Kidney (tissue), 14 donors: Measurements from ENCODE around the gene C1orf226. TPM values are rescaled to one million over a fixed set of nuclear protein-coding genes. Genes with fewer than 3 reads are reported as not detected.

Experiments used
- DNase-seq, 5 donors: peaks; one replicate each; pipeline ENCODE4 v3.0.0-alpha.2; 2013 to 2020
- FAIRE-seq: peaks from 2 replicates; lab custom pipeline; 2012; peaks lifted over from hg19 to GRCh38; lab: Jason Lieb, UNC
- H3K27ac ChIP-seq, 2 donors: one replicate each; pipeline ENCODE4 v1.7.0; 2013; ENCODE audit warnings: low read depth in 2 of 2, low read length in 2 of 2, inconsistent platforms in 1 of 2
- H3K27me3 ChIP-seq: one replicate; pipeline ENCODE4 v1.7.1; 2013; ENCODE audit warnings: low read length, inconsistent platforms; ENCODE audit not compliant: control insufficient read depth, insufficient read depth
- H3K36me3 ChIP-seq, 3 donors: one replicate each; pipeline versions ENCODE4 v1.7.0 to v1.7.1; 2013; ENCODE audit warnings: low read length in 3 of 3, control low read depth in 1 of 3, inconsistent platforms in 1 of 3; ENCODE audit not compliant: insufficient read depth in 3 of 3, control insufficient read depth in 2 of 3
- H3K4me1 ChIP-seq, 3 donors: one replicate each; pipeline versions ENCODE4 v1.7.0 to v1.7.1; 2013; ENCODE audit warnings: low read length in 3 of 3, inconsistent platforms in 1 of 3, low read depth in 1 of 3; ENCODE audit not compliant: control insufficient read depth in 2 of 3, insufficient read depth in 2 of 3
- H3K4me3 ChIP-seq, 3 donors: one replicate each; pipeline versions ENCODE4 v1.7.0 to v1.8.1; 2013; ENCODE audit warnings: low read length in 3 of 3, control low read depth in 1 of 3, inconsistent platforms in 1 of 3
- H3K9ac ChIP-seq, 3 donors: one replicate each; pipeline versions ENCODE4 v1.7.0 to v1.7.1; 2013; ENCODE audit warnings: low read length in 3 of 3, control low read depth in 1 of 3, inconsistent platforms in 1 of 3
- H3K9me3 ChIP-seq, 3 donors: one replicate each; pipeline versions ENCODE4 v1.7.0 to v1.7.1; 2013; ENCODE audit warnings: low read length in 3 of 3, control low read depth in 1 of 3, inconsistent platforms in 1 of 3; ENCODE audit not compliant: control insufficient read depth in 2 of 3, insufficient read depth in 1 of 3
- CTCF ChIP-seq: IDR thresholded peaks from 3 replicates; pipeline ENCODE4 v1.5.1; 2012; ENCODE audit warnings: mild to moderate bottlenecking, moderate library complexity, borderline replicate concordance; ENCODE audit not compliant: insufficient read depth; ENCODE audit errors: extremely low read depth
- intact Hi-C: fragments of 100-400 bp; cut with DNase I; formaldehyde crosslinking; loops from one replicate; pipeline ENCODE4 v1.11.1; 2022
- polyA plus RNA-seq: library from polyadenylated mRNA; stranded (reverse); fragments of 350-450 nt; fragmentation: Illumina TruSeq; extraction: RNeasy Lipid Tissue Mini Kit (QIAGEN cat#74804); gene quantifications from one replicate; pipeline ENCODE4 v1.2.3, GENCODE V29; 2014; ENCODE audit warnings: low read depth, low replicate concordance; ENCODE audit not compliant: insufficient read depth
- total RNA-seq: library from RNA; stranded (reverse); fragmentation: NEBNext Ultra II Directional; extraction: Animal tissue kit (Norgen Biotek cat#: 25700); gene quantifications from one replicate; pipeline ENCODE4 v1.2.1, GENCODE V29; 2021
- donor health status: control.
- donor health status: control.
- donor health status: control.
- donor health status: control.
- donor health status: control.
- donor health status: DM: yes; HTN: yes; CAD: no.
- donor health status: Normal renal cell carcinoma (clear cell type).

Gene C1orf226
- total and polyA plus RNA-seq, 2 donors from 2014 or later, result 4.9 to 15.2 TPM

GRCh38 chr1:162336621-162337285 lies 44.8 kb upstream of the C1orf226 start:
- no peak for TF ChIP-seq CTCF
- no peaks in the 10 kb centered on the region for H3K36me3 ChIP-seq
- intact Hi-C loops, result no loop called here
- H3K4me3 ChIP-seq, result no peak overlapping the region
- H3K27ac ChIP-seq, result no peak overlapping the region
- no peak overlapping the region for H3K9ac ChIP-seq
- H3K9me3 ChIP-seq, result no peaks in the 10 kb centered on the region
- no peak for FAIRE-seq
- H3K27me3 ChIP-seq, result no peaks in the 10 kb centered on the region
- no peak for DNase-seq
- H3K4me1 ChIP-seq, result no peaks in the 10 kb centered on the region

- intact Hi-C loops, result no loop called here
- H3K9me3 ChIP-seq, result no peaks in the 10 kb centered on the region
- no peak for TF ChIP-seq CTCF
- H3K27ac ChIP-seq, result no peak overlapping the region
- H3K4me3 ChIP-seq, result no peak overlapping the region
- DNase-seq (no peak), FAIRE-seq (no peak)
- H3K27me3 ChIP-seq, result no peaks in the 10 kb centered on the region
- H3K36me3 ChIP-seq, result no peaks in the 10 kb centered on the region
- no peak overlapping the region for H3K9ac ChIP-seq
- no peaks in the 10 kb centered on the region for H3K4me1 ChIP-seq
These were observed 39.0 kb upstream of the C1orf226 start for GRCh38 chr1:162342452-162342983.

- H3K9me3 ChIP-seq, result no peaks in the 10 kb centered on the region
- no peak overlapping the region for H3K4me3 ChIP-seq
- no peaks in the 10 kb centered on the region for H3K36me3 ChIP-seq
- no peaks in the 10 kb centered on the region for H3K27me3 ChIP-seq
- intact Hi-C loops, result no loop called here
- TF ChIP-seq CTCF, result no peak
- no peak overlapping the region for H3K27ac ChIP-seq
- H3K9ac ChIP-seq, result no peak overlapping the region
- H3K4me1 ChIP-seq, result no peaks in the 10 kb centered on the region
- DNase-seq (no peak), FAIRE-seq (no peak)
These were observed 38.1 kb upstream of the C1orf226 start for GRCh38 chr1:162343470-162343869.
